ENCODE data around the gene TP73. TPM values are rescaled to one million over a fixed set of nuclear protein-coding genes. Genes with fewer than 3 reads are reported as not detected.

Gene TP73
- total RNA-seq, 1 donor from 2014 or later = 2.2 TPM

DNA sequence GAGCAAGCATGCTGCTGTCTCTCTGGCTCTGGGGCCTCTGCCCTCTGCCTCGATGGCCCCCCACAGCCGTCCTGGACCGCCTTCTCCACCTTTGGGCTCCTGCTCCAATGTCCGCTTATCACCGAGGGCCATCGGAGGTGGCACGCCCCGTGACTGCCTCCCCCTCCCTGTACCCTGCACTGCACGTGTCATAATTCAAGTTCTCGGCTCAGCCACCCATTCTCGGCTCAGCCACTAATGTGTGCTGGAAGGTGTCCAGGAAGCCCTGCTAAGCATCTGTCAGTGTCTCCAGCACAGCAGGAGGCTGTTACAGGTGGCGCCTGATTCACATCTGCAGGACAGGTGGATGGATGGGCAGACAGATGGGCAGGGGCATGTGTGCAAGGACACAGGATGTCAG lies 45.5 kb downstream of the TP73 start:
- Mint-ChIP-seq H3K4me3 (ENCODE audit: low read depth) (no peak overlapping the region), H3K9me3 (ENCODE audit: low read depth) (no peaks in the 10 kb centered on the region), H3K4me1 (ENCODE audit: low read depth) (no peaks in the 10 kb centered on the region), H3K27me3 (peaks cover 33% of the 10 kb centered on the region), H3K36me3 (ENCODE audit: insufficient read depth) (no peaks in the 10 kb centered on the region), H3K27ac (no peak overlapping the region)
- no peak for DNase-seq (ENCODE audit: low spot score, unreplicated experiment)
- TF ChIP-seq, protein P1, sequence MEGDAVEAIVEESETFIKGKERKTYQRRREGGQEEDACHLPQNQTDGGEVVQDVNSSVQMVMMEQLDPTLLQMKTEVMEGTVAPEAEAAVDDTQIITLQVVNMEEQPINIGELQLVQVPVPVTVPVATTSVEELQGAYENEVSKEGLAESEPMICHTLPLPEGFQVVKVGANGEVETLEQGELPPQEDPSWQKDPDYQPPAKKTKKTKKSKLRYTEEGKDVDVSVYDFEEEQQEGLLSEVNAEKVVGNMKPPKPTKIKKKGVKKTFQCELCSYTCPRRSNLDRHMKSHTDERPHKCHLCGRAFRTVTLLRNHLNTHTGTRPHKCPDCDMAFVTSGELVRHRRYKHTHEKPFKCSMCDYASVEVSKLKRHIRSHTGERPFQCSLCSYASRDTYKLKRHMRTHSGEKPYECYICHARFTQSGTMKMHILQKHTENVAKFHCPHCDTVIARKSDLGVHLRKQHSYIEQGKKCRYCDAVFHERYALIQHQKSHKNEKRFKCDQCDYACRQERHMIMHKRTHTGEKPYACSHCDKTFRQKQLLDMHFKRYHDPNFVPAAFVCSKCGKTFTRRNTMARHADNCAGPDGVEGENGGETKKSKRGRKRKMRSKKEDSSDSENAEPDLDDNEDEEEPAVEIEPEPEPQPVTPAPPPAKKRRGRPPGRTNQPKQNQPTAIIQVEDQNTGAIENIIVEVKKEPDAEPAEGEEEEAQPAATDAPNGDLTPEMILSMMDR (IDR thresholded peaks at IDR 0.05; ENCODE audit: unreplicated experiment) = no peak

GRCh38 chr1:3698660-3699408 lies 46.5 kb downstream of the TP73 start:
- Mint-ChIP-seq H3K4me3 (ENCODE audit: low read depth) (no peak overlapping the region), H3K27ac (no peak overlapping the region), H3K36me3 (ENCODE audit: insufficient read depth) (no peaks in the 10 kb centered on the region), H3K9me3 (ENCODE audit: low read depth) (no peaks in the 10 kb centered on the region), H3K27me3 (peaks cover 30% of the 10 kb centered on the region), H3K4me1 (ENCODE audit: low read depth) (no peaks in the 10 kb centered on the region)
- TF ChIP-seq, protein P1 (IDR thresholded peaks at IDR 0.05; ENCODE audit: unreplicated experiment) = no peak
- no peak for DNase-seq (ENCODE audit: low spot score, unreplicated experiment)

GRCh38 chr1:3699596-3699995 lies 47.3 kb downstream of the TP73 start:
- Mint-ChIP-seq H3K9me3 (ENCODE audit: low read depth) (no peaks in the 10 kb centered on the region), H3K27me3 (peaks cover 34% of the 10 kb centered on the region), H3K4me3 (ENCODE audit: low read depth) (no peak overlapping the region), H3K4me1 (ENCODE audit: low read depth) (no peaks in the 10 kb centered on the region), H3K27ac (no peak overlapping the region), H3K36me3 (ENCODE audit: insufficient read depth) (no peaks in the 10 kb centered on the region)
- DNase-seq (ENCODE audit: low spot score, unreplicated experiment) = no peak
- TF ChIP-seq, protein P1 (IDR thresholded peaks at IDR 0.05; ENCODE audit: unreplicated experiment) = no peak

GRCh38 chr1:3700631-3701030 lies 48.3 kb downstream of the TP73 start:
- TF ChIP-seq, protein P1 (IDR thresholded peaks at IDR 0.05; ENCODE audit: unreplicated experiment) = no peak
- Mint-ChIP-seq H3K9me3 (ENCODE audit: low read depth) (no peaks in the 10 kb centered on the region), H3K27ac (no peak overlapping the region), H3K27me3 (peaks cover 34% of the 10 kb centered on the region), H3K4me1 (ENCODE audit: low read depth) (no peaks in the 10 kb centered on the region), H3K36me3 (ENCODE audit: insufficient read depth) (no peaks in the 10 kb centered on the region), H3K4me3 (ENCODE audit: low read depth) (no peak overlapping the region)
- DNase-seq (ENCODE audit: low spot score, unreplicated experiment) = no peak

DNA sequence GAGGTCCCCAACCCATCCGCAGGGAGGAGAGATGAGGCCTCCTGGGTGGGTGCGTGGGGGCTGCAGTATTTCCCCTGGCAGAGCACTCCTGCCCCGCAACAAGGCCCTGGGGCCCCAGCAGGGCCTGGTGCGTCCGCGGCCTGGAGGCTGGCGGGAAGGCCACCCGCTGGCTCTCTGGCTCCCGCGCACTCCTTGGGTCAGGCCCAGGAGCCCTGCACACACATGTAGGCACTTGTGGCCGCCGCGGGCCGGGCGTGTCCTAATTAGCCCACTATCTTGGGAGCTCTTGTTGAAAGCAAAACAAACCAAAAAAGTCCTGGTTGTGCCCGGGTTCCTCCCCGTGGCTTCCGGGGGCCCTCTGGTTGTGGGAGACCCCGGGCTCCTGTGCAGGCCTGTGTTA lies 50.2 kb downstream of the TP73 start:
- Mint-ChIP-seq H3K27me3 (peaks cover 20% of the 10 kb centered on the region), H3K4me3 (ENCODE audit: low read depth) (no peak overlapping the region), H3K27ac (no peak overlapping the region), H3K4me1 (ENCODE audit: low read depth) (peaks cover 2% of the 10 kb centered on the region), H3K36me3 (ENCODE audit: insufficient read depth) (no peaks in the 10 kb centered on the region), H3K9me3 (ENCODE audit: low read depth) (no peaks in the 10 kb centered on the region)
- TF ChIP-seq, protein P1 (IDR thresholded peaks at IDR 0.05; ENCODE audit: unreplicated experiment) = no peak
- no peak for DNase-seq (ENCODE audit: low spot score, unreplicated experiment)
